A673 (cell line): ENCODE measurements around the gene HMGCS2.

ENCODE experiments used
- CTCF ChIP-seq: fragments of 300-800, 200-600 bp; sonication (generic); conservative IDR thresholded peaks from 2 replicates; pipeline ENCODE4 v1.5.1; 2017; ENCODE audit warnings: low read depth, mild to moderate bottlenecking, antibody characterized with exemption, low read length, moderate library complexity, mixed read lengths
- EZH2 ChIP-seq: fragments of 200-600 bp; sonication (generic); IDR thresholded peaks from 2 replicates; pipeline ENCODE4 v1.6.1; 2017; ENCODE audit warnings: borderline replicate concordance, low read depth, mild to moderate bottlenecking, mixed read lengths, antibody characterized with exemption, low read length; ENCODE audit not compliant: poor library complexity, severe bottlenecking

GRCh38 chr1:119731741-119732430, 36.8 kb downstream of the HMGCS2 start:
- TF ChIP-seq CTCF (no peak), EZH2 (no peak)
